ENCODE results near the gene CD22.
"Not testable (repeated sequence)": the region's sequence is repeated elsewhere in the genome, so short reads cannot be mapped to it uniquely, and the experiment has no call there.

Gene CD22

DNA sequence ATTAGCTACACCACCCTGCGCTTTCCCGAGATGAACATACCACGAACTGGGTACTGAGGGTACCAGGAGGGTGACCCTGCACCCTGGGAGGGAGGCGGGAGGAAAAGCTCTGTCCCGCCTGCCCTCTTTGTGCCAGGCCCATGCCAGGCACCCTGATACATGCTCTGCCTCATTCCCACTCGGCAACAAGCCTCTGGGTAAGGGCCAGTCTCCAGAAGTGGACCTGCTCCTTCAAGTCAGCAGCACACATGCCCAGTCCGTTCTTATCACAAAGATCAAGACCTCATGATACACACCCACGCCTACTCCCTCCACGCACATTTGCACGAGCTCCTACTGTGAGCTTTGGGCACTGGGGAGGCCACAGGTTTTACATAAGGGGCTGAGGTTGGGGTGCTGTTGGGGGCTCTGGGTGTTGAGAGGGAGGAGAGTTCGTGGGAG is 16.7 kb downstream of the CD22 start:
- DNase-seq: no peak

DNA sequence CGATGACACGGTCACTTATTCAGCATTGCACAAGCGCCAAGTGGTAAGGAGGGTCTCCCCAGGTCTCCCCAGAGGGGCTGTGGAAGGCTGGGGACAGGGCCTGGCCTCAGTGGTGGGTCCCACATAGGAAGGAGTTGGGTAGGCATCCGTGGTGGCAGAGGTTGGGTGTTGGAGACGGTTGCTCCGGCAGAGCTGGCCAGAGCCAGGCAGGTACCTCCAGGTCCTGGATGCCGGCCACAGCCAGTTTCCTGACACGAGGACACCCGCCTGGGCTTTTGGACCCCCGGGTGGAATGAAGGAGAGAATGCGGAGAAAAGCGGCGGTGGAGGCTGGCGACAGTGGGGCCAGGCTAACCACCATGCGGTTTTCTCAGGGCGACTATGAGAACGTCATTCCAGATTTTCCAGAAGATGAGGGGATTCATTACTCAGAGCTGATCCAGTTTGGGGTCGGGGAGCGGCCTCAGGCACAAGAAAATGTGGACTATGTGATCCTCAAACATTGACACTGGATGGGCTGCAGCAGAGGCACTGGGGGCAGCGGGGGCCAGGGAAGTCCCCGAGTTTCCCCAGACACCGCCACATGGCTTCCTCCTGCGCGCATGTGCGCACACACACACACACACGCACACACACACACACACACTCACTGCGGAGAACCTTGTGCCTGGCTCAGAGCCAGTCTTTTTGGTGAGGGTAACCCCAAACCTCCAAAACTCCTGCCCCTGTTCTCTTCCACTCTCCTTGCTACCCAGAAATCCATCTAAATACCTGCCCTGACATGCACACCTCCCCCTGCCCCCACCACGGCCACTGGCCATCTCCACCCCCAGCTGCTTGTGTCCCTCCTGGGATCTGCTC is 17.4 kb downstream of the CD22 start:
- no peak for DNase-seq

DNA sequence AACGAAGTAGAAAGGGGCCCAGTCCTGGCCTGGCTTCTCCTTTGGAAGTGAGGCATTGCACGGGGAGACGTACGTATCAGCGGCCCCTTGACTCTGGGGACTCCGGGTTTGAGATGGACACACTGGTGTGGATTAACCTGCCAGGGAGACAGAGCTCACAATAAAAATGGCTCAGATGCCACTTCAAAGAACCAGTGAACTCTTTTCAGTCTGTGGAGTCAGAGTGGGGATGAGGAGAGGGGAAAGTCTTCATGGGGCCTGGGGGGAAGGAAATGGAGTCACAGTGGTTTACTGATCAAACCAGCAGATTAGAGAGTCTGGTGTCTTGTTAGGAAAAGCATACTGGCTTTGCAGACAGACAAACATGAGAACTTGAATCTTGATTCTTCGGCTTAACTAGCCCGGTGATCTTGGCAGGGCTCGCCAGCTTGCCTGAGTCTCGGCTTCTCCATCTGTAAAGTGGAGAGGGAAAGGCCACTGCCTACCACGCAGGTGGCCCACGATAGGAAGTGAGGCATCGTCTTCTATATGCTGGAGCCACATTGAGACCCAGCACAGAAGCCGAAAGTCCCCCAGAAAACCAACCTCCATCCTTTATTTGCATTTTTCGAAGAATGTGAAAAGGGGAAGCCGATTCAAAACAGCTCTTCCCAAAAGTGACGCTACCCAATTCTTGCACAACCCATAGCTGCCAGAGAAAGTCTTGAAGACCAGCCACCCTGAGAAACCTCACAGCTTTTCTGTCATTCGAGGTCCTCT is 18.4 kb downstream of the CD22 start, which contains the start of gene FFAR1:
FFAR1 (plus strand) TSS at position 732 of the 759 bp plus-strand sequence. CDS start 3,650 bp downstream, outside the sequence.
- DNase-seq: no peak

DNA sequence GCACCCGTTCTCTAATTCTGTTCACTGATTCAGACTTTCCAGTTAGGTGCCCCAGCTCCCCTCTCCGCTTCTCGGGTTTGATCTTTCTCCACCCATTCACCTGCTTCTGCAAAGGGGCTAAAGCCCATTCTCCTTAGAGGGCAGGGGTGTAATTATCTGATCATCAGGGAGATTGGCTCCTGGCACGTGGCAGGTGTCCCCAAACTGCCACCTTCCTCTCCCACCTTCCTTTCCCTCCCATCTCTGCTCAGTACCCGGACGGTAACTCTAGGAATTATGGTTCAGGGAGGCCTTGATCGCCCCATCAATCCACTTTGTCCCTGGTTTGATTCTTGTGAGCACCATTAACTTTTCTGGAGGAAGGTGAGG is 18.9 kb downstream of the CD22 start:
- no peak for DNase-seq

DNA sequence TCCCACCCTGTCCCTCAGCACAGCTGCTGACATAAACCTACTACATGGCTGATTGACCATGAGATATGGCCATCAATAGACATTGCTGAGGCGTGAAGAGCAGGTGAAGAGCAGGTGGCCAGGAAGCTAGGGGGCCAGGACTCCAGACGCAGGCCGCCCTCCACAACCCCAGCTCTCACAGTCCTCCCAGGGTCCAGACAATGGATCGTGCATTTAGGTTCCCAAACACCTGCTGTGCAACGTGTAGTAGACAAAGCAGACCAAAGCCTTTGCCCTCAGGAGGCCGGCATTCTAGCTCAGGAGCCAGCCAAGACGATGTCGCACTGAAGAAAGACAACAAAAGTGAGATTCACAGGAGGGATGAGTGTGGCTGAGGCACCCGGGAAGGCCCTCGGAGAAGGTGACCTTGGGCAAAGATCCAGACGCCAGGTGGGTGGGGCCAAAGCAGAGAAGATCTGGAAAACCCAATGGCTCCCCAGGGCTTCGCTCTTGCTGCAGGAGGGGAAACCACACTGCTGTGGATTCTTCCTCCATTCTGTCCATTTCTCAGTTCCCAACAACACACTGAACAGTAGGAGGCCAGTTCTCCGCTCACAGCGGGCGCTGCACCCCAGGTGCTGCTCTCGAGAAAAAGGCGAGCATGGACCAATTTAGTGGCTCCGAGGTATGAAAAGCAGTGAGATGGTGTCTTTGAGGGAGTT is 20.1 kb downstream of the CD22 start:
- DNase-seq: no peak

DNA sequence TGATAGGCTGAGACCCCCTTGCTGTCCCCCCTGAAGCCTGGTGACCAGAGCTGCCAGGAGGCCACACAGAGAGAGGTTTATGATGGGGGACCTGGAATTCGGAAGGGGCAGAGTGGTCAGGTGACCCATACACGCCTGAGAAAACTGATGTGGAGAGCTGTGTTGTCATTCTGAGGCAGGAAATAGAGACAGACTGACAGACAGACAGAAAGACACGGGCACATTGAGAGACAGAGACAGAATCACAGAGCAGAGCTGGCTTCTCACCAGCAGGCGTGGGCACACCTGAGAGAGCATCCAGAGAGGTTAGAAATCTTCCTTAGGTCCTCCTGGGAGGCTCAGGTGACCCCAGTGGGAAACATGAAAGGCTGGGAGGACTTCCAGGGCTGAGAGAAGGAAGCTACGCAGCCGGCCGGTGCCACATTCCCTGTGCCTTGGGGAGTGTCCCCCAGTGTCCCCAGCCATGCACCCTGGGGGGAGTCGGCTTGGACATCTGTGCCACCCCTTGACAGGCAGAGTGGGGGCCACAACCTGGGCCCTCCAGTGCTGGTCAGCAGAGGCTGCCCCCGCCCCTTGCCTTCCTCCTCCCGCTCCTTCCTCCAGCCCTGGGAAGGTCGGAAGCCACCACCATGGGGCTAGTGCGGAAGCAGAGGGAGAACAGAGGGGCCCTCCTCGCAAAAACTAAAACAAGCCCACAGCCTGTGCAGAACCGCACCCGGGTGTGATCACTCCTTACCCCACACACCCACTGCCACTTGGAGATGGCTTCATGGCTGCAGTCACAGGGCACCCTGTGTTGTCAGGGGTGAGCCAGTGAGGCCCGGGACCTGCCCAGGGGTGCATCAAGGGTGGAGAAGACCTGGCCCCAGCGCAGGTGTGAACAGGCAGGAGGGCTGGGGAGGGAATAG is 20.9 kb downstream of the CD22 start:
- no peak for DNase-seq

DNA sequence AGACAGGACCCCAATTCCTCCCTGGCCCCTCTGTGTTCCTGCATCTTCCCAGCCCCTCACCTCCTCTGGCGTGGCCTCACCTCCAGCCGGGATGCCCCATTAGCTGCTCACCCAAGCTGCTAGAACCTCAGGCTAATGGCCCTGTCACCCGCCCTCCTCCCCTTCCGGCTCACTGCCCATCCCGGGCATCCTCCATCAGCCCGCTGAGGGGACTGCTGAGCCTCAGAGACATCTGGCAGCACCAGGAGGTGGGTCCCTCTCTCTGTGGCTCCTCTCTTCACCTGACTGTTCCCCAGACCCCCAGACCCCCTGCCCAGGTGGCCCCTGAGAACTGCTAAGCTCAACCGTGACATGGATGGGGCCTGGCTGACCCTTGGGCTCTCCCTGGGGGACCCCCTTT is 21.6 kb downstream of the CD22 start:
- peak; percentile 36 for DNase-seq

DNA sequence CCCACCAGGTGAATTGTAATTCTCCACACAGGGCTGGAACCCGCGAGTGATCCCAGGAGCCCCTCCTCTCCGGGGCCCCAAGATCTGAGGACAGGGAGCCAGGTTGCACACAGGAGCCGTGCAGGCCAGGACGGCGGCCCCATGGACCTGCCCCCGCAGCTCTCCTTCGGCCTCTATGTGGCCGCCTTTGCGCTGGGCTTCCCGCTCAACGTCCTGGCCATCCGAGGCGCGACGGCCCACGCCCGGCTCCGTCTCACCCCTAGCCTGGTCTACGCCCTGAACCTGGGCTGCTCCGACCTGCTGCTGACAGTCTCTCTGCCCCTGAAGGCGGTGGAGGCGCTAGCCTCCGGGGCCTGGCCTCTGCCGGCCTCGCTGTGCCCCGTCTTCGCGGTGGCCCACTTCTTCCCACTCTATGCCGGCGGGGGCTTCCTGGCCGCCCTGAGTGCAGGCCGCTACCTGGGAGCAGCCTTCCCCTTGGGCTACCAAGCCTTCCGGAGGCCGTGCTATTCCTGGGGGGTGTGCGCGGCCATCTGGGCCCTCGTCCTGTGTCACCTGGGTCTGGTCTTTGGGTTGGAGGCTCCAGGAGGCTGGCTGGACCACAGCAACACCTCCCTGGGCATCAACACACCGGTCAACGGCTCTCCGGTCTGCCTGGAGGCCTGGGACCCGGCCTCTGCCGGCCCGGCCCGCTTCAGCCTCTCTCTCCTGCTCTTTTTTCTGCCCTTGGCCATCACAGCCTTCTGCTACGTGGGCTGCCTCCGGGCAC is 22.6 kb downstream of the CD22 start:
- no peak for DNase-seq

DNA sequence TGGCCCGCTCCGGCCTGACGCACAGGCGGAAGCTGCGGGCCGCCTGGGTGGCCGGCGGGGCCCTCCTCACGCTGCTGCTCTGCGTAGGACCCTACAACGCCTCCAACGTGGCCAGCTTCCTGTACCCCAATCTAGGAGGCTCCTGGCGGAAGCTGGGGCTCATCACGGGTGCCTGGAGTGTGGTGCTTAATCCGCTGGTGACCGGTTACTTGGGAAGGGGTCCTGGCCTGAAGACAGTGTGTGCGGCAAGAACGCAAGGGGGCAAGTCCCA is 23.1 kb downstream of the CD22 start:
- no peak for DNase-seq

DNA sequence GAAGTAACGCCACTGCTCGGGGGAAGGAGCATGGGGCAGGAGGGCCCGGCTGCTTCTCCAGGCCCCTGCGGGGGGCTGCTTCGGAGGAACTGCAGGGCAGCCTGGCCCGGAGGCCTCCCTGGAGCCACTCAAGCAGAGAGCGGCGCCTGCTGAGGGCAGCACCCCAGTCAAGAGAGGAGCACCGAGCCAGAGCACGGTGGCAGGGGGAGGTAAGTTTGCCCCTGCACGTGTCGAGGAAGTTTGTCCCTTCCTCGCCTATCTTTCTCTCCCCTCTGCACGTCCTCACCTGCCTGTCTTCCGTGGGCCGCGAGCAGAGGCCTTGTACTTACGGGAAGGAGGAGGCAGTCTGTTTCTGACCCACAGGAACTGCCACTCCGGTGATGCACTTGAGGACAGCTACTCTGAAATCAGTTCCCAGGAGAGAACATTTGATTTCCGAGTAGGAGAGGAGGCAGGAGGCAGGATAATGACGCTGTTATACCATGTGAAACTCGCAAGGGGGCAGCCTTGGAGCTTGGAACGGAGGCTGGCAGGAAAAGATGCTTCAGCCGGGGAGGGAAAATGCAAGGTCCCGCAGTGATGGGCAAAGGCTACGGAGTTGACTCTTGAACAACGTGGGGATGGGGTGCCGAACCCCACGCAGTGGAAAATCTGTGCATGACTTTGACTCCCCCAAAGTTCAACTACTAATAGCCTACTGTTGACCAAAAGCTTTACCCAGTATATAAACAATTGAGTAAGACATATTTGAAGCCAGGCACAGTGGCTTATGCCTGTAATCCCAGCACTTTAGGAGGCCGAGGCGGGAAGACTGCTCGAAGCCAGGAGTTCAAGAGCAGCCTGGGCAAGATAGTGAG is 23.7 kb downstream of the CD22 start:
- DNase-seq: peak; percentile 83

DNA sequence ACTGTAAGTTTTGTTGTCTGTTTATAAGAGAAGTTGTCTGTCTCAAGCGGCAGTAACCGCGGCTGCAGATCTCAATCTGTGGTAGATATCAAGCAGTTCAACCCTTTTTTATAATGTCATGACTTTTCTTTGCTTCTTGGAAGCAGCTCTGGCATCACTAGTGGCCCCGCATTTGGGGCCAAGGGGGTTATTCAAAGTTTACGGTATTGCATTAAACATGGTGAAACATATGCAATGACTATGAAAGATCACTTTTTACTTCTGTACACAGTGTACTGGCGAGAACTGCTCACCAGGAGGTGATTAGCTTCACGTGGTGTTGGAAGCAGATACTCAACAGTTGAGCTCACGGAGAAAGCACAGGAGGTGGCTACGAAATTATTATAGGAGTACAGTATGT is 24.6 kb downstream of the CD22 start:
- no peak for DNase-seq

DNA sequence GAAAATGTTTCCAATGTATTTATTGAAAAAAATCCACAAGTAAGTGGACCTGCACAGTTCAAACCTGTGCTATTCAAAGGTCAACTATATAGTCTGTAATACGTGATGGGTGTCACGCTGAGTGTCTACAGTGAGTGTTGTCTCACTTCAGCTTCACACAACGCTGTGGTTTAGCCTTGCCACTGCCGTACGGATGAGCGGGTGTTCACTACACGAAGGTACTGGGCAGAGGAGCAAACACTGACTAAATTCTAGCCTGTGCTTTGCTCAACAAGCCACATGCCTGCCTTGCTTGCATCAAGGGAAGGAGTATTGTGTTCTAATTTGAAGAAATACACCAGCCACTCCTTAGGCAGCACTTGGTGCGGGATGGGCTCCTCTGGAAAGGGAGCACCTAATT is 25.9 kb downstream of the CD22 start:
- no peak for DNase-seq

DNA sequence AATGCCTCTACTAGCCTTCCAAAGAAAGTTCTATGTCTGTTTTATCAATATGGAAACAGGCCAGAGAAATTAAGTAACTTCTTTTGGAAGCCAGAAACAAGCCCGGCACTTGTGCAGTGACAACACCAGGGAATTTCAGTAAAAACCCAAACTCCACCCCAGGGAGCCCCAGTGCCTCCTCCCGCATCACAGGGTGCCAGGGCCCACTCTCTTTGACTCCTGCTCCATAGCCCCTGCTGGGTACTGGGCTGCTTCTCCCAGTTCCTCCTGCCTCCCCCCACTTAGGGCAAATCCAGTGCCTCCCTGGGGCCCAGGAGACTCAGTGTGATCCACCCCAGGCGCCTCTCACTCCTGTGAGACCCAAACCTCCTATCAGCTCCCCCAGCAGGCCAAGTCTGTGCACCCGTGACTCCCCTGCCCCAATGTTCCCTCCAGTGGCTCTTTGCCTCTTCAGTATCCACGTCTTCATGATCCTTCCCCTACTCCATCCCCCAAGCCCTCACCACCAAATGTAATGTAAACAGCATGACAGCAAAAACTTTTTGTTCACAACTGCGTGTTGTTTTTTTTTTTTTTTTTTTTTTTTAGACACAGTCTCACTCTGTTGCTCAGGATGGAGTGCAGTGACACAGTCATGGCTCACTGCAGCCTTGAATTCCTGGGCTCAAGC is 26.9 kb downstream of the CD22 start:
- DNase-seq: no peak

DNA sequence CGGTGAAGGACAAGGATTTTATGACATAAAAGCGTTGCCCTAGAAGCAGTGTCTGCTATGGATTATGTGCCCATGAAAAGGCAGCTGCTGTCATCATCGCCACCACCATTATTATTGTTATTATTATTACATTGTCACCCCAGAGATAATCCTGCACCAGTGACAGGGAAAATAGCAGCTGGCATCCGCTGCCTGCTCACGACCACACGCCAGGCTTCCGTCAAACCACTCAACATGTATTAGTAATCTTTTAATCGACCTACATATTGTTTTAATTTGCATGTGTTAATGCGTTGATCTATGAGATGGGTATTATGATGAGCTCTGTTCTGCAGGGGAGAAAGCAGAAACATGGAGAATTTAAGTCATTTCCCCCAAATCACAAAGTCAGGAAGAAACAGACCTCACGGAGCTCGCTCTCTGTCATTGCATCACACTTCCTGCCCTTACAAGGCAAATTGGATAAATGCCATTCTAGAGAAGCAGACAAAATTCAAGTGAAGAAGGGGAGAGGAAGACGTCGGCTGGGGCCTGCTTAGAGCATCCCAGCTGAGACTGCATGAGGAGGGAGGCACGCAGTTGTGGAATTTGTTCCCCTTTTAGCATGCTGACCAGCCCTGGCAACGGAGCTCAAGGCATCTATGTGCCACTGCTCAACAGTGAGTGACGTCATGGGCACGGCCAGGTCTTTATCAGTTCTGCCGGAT is 29.0 kb downstream of the CD22 start, which contains the start of gene FFAR3:
FFAR3 (plus strand) TSS at position 594 of the 707 bp plus-strand sequence. CDS start 431 bp downstream, outside the sequence.
- no peak for DNase-seq

DNA sequence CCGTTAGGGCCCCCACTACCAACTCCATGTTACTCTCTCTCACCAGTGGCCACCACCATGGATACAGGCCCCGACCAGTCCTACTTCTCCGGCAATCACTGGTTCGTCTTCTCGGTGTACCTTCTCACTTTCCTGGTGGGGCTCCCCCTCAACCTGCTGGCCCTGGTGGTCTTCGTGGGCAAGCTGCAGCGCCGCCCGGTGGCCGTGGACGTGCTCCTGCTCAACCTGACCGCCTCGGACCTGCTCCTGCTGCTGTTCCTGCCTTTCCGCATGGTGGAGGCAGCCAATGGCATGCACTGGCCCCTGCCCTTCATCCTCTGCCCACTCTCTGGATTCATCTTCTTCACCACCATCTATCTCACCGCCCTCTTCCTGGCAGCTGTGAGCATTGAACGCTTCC is 29.8 kb downstream of the CD22 start:
- not testable (repeated sequence) for DNase-seq

DNA sequence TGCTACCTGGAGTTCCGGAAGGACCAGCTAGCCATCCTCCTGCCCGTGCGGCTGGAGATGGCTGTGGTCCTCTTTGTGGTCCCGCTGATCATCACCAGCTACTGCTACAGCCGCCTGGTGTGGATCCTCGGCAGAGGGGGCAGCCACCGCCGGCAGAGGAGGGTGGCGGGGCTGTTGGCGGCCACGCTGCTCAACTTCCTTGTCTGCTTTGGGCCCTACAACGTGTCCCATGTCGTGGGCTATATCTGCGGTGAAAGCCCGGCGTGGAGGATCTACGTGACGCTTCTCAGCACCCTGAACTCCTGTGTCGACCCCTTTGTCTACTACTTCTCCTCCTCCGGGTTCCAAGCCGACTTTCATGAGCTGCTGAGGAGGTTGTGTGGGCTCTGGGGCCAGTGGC is 30.4 kb downstream of the CD22 start:
- DNase-seq: not testable (repeated sequence)

DNA sequence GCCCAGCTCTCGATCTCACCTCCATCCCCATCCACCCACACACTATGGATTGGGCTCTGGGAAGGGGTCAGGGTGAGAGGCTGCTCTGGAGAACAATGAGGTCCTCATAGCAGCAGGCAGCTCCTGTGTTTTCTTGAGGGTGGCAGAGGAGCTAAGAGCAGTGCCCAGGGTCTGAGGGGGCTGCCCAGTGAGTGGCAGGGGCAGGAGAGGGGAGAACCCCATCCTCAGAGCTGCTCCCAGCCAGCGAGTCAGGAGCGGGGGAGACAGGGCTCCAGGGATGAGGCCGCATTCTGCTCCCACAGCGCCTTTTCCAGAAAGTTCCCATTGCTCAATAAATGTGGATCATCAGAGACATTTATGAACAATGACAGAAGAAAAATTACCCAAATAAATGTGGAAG is 31.1 kb downstream of the CD22 start:
- not testable (repeated sequence) for DNase-seq

DNA sequence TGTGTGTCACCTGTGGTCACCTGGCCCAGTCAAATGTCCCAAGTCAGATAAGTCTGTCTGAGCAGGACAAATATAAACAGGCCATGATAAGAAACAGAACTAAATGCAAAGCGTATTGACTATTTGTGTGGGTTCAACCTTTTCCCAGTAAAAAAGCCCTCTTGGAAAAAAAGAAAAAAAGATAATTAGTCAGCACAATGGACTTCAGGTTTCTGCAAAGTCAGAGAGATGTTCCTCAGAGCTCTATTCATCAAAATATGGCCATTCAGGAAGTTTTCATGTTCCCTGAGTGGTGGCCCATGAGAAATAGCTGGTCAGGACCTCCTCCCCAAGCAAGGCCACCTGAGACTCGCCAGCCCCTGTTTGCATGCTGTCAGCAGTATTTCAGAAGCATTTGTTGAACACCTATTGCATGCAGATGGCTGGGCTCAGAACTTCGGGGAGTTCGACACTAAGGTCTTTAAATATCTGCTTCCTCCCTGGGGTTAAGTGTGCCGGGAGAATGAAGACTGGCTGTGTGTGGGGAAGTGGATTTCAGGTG is 32.0 kb downstream of the CD22 start:
- DNase-seq: no peak

All from NCI-H2171 treated with DMSO at 0.1 percent for 48 hours (cell line).